Progenitor cell of endocrine pancreas (in vitro differentiated cells): ENCODE data around the gene DNAH7. TPM values are rescaled to one million over a fixed set of nuclear protein-coding genes. Genes with fewer than 3 reads are reported as not detected.

ENCODE experiments used
- DNase-seq: peaks from one replicate; pipeline ENCODE4 v3.0.0; 2021; ENCODE audit warnings: low spot score; ENCODE audit not compliant: unreplicated experiment
- H3K27ac Mint-ChIP-seq: 2 replicates; pipeline ENCODE4 v1.8.0; 2021; ENCODE audit warnings: mild to moderate bottlenecking, moderate library complexity, mixed read lengths
- H3K27me3 Mint-ChIP-seq: 2 replicates; pipeline ENCODE4 v1.8.0; 2021; ENCODE audit warnings: mixed read lengths
- H3K36me3 Mint-ChIP-seq: 2 replicates; pipeline ENCODE4 v1.8.0; 2022; ENCODE audit warnings: mixed read lengths; ENCODE audit not compliant: insufficient read depth
- H3K4me1 Mint-ChIP-seq: 2 replicates; pipeline ENCODE4 v1.8.0; 2021; ENCODE audit warnings: low read depth, mixed read lengths
- H3K4me3 Mint-ChIP-seq: 2 replicates; pipeline ENCODE4 v1.8.0; 2021; ENCODE audit warnings: low read depth, mild to moderate bottlenecking, moderate library complexity, mixed read lengths
- H3K9me3 Mint-ChIP-seq: 2 replicates; pipeline ENCODE4 v1.8.0; 2021; ENCODE audit warnings: low read depth, mixed read lengths
- CTCF ChIP-seq: fragments of 200-600 bp; sonication (generic); IDR thresholded peaks from one replicate; pipeline ENCODE4 v1.5.0; 2021; ENCODE audit warnings: antibody characterized with exemption, mild to moderate bottlenecking; ENCODE audit not compliant: unreplicated experiment
- total RNA-seq: library from RNA; stranded (reverse); gene quantifications from 2 replicates; pipeline ENCODE4 v1.2.1, GENCODE V29; 2021

DNAH7 gene
- total RNA-seq, 1 donor from 2014 or later: 5.9 TPM

GRCh38 chr2:195861821-195862220 is 206.8 kb downstream of the DNAH7 start:
- Mint-ChIP-seq H3K27me3 (no peaks in the 10 kb centered on the region), H3K27ac (no peak overlapping the region), H3K4me3 (no peak overlapping the region), H3K4me1 (no peaks in the 10 kb centered on the region), H3K36me3 (peaks cover 1% of the 10 kb centered on the region), H3K9me3 (no peaks in the 10 kb centered on the region)
- no peak for DNase-seq
- TF ChIP-seq CTCF: no peak

- H3K9me3 Mint-ChIP-seq: no peaks in the 10 kb centered on the region
- H3K27me3 Mint-ChIP-seq: no peaks in the 10 kb centered on the region
- no peaks in the 10 kb centered on the region for H3K4me1 Mint-ChIP-seq
- H3K4me3 Mint-ChIP-seq: no peak overlapping the region
- TF ChIP-seq CTCF: no peak
- H3K36me3 Mint-ChIP-seq: peaks cover 1% of the 10 kb centered on the region
- H3K27ac Mint-ChIP-seq: no peak overlapping the region
- no peak for DNase-seq
These were observed 209.1 kb downstream of the DNAH7 start for GRCh38 chr2:195859513-195859912.

GRCh38 chr2:195857132-195857531 is 211.5 kb downstream of the DNAH7 start:
- no peak for TF ChIP-seq CTCF
- no peak for DNase-seq
- Mint-ChIP-seq H3K9me3 (no peaks in the 10 kb centered on the region), H3K4me1 (no peaks in the 10 kb centered on the region), H3K4me3 (no peak overlapping the region), H3K36me3 (no peaks in the 10 kb centered on the region), H3K27me3 (no peaks in the 10 kb centered on the region), H3K27ac (no peak overlapping the region)

DNA sequence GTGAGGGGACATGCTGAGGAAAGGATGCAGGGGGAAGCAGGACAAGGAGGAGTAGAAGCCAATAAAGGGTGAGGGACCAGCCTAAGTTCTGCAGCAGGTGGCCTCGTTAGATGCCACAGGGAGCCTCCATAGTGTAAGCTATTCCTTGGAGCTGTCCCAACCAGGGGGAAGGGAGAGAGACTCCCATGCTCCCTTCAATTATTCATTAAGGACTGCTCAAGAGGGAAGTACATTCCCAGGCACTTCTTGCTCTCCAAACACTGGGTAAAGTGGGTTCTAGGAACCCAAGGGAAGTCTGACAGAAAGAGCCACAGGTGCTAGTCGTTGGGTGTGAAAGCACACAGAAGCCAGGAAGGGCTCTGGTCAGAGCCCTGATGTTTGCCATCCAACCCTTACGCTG is 217.9 kb downstream of the DNAH7 start:
- H3K36me3 Mint-ChIP-seq: peaks cover 6% of the 10 kb centered on the region
- no peak for DNase-seq
- H3K27me3 Mint-ChIP-seq: no peaks in the 10 kb centered on the region
- H3K9me3 Mint-ChIP-seq: peaks cover 5% of the 10 kb centered on the region
- no peak overlapping the region for H3K4me3 Mint-ChIP-seq
- no peaks in the 10 kb centered on the region for H3K4me1 Mint-ChIP-seq
- no peak for TF ChIP-seq CTCF
- H3K27ac Mint-ChIP-seq: no peak overlapping the region

DNA sequence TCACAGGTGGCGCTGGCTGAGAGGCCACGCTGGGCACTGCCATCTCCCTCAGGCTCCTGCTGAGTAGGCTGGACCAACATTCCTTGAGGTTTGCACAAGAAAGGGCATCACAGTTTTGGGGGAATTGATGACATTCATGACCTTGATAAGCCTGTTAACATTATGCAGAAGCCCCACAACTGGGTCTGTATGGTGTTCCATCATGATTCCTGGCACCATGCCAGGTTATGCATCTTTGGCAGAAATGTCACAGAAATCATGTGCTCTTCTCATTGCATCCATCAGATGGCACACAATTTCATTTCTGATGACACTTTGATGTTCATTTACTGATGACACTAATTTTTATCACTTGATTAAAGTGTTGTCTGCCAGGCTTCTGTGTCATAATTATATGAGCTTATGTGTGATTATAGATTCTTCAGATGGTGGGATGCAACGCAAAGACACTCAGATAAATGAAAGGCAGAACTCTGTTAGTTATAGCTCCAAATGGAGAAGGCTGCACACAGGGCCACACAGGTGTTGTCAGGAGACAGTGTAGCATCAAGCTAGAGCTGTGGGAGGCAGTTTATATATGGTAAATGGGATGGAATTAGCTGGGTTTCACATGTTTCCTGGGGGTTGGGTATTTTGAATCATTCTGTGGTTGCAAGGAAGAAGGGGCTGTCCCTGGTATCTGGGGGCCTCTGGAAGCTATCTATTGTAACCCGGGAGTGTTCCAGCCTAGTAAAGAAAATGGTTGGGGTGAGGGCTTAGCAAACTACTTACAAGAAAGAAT is 220.3 kb downstream of the DNAH7 start:
- peaks cover 7% of the 10 kb centered on the region for H3K9me3 Mint-ChIP-seq
- no peaks in the 10 kb centered on the region for H3K27me3 Mint-ChIP-seq
- no peak overlapping the region for H3K4me3 Mint-ChIP-seq
- no peaks in the 10 kb centered on the region for H3K4me1 Mint-ChIP-seq
- H3K27ac Mint-ChIP-seq: no peak overlapping the region
- peaks cover 7% of the 10 kb centered on the region for H3K36me3 Mint-ChIP-seq
- TF ChIP-seq CTCF: no peak
- DNase-seq: no peak
